ENCODE measurements around the gene MYO1E. TPM values are rescaled to one million over a fixed set of nuclear protein-coding genes. Genes with fewer than 3 reads are reported as not detected.
A peak's percentile ranks its signal among the peaks of the same experiment; 100 is the strongest.
"Not testable (repeated sequence)": the region's sequence is repeated elsewhere in the genome, so short reads cannot be mapped to it uniquely, and the experiment has no call there.

MYO1E gene
- total RNA-seq, 4 donors from 2014 or later = 245 to 380 (median 268) TPM

DNA sequence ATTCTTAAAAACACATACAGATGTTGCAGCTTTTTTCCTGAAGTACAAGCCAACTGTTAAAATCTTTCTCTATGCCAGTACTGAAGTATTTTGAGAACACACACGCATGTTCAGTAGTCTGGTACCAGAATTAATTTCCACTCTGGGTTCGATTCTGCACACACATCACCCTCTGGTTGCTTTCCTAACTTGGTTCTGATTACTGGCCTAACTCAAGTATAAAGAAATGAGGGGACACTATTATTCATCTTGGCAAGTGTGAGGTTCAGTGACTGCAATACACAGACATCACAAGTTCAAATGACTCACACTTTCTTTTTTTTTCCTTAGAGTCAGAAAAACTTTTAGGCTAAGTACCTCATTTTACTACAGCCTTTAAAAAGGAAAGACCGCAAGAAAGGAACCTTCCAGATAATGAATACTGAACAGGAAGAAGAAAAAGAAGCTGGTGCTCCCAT is 203.4 kb downstream of the MYO1E start:
- Histone ChIP-seq H3K36me3 (peaks cover 0 to 84% (median 0%) of the 10 kb centered on the region in 3 donors), H3K9me3 (no peaks in the 10 kb centered on the region), H3K4me1 (peaks cover 0 to 9% (median 0%) of the 10 kb centered on the region in 4 donors), H3K4me3 (no peak overlapping the region), H3K27me3 (no peaks in the 10 kb centered on the region), H3K27ac (peak overlapping the region in 1 of 4 donors; percentile 42)
- DNase-seq = no peak
- TF ChIP-seq, protein P1, sequence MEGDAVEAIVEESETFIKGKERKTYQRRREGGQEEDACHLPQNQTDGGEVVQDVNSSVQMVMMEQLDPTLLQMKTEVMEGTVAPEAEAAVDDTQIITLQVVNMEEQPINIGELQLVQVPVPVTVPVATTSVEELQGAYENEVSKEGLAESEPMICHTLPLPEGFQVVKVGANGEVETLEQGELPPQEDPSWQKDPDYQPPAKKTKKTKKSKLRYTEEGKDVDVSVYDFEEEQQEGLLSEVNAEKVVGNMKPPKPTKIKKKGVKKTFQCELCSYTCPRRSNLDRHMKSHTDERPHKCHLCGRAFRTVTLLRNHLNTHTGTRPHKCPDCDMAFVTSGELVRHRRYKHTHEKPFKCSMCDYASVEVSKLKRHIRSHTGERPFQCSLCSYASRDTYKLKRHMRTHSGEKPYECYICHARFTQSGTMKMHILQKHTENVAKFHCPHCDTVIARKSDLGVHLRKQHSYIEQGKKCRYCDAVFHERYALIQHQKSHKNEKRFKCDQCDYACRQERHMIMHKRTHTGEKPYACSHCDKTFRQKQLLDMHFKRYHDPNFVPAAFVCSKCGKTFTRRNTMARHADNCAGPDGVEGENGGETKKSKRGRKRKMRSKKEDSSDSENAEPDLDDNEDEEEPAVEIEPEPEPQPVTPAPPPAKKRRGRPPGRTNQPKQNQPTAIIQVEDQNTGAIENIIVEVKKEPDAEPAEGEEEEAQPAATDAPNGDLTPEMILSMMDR (IDR thresholded peaks at IDR 0.05) = no peak
- no peak for TF ChIP-seq POLR2A (IDR thresholded peaks at IDR 0.05)

DNA sequence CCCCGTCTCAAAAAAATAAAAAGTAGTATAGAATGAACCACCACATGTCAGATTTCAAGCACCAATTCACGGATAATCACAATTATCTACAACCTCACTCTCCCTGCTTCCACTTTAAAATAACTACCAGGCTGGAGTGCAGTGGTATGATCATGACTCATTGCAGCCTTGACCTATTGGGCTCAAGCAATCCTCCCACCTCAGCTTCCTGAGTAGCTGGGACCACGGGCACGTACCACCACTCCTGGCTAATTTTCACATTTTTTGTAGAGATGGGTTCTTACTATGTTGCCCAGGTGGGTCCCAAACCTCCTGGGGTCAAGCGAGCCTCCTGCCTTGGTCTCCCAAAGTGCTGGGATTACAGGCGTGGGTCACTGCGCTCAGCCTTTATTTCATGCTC is 204.1 kb downstream of the MYO1E start:
- no peaks in the 10 kb centered on the region for H3K9me3 ChIP-seq
- H3K4me1 ChIP-seq = peaks cover 0 to 9% (median 0%) of the 10 kb centered on the region in 4 donors
- no peak overlapping the region for H3K4me3 ChIP-seq
- H3K36me3 ChIP-seq = peaks cover 0 to 83% (median 0%) of the 10 kb centered on the region in 3 donors
- H3K27ac ChIP-seq = no peak overlapping the region
- no peak for DNase-seq
- TF ChIP-seq, protein P1 (IDR thresholded peaks at IDR 0.05) = no peak
- no peak for TF ChIP-seq POLR2A (IDR thresholded peaks at IDR 0.05)
- no peaks in the 10 kb centered on the region for H3K27me3 ChIP-seq

DNA sequence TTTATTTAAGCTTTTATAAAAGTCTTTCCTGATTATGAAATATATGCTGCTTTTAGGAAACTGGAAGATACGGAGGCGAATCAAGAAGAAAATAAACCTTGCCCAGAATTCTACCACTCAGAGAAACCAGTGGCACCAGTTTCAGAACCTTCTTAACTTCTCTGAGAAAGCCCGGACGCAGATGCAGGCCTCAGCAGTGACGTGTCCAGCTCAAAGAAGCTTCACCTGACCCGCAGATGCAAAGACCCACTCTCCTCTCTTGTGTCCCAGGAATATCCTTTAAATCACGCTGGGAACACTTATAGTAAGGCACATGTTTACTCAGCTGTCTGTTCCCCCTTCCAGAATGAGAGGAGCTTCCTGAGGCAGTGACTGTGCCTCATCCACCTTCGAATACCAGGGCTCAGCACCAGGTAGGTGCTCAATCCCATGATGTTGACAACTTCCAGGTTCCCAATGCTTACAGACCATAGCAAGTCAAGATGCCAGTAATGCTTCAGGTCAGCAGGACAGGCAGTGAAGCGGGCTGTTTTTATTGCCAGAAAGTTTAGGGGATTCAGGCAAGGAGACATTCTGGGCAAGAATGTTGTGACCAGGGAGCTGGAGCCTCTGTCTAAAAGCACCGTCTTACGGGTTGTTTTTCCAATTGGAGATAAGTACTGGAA is 205.9 kb downstream of the MYO1E start:
- TF ChIP-seq, protein P1 (IDR thresholded peaks at IDR 0.05) = no peak
- no peak for TF ChIP-seq POLR2A (IDR thresholded peaks at IDR 0.05)
- no peak overlapping the region for H3K27ac ChIP-seq

DNA sequence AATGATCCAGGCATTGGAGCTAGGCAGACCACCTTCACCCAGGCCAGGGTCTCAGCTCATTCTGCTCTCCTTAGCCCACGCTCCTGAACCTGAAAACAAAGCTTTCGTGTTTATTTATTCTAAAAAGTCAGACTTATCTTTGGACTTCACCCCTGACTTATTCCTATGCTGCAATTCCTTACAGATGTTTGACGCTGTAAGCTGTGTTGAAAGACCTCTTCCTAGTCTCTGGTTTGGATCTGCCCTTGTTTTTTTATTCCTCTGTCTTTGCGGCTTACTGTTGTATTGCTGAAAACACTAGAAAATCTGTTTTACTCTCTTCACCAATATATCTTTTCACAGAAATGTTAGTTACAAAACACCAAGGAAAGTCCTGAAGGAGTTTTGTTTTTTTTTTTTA is 206.5 kb downstream of the MYO1E start:
- H3K4me1 ChIP-seq = peaks cover 0 to 9% (median 0%) of the 10 kb centered on the region in 4 donors
- H3K27ac ChIP-seq = no peak overlapping the region
- no peaks in the 10 kb centered on the region for H3K27me3 ChIP-seq
- no peak overlapping the region for H3K4me3 ChIP-seq
- DNase-seq = peak in 1 of 3 donors; percentile 2
- TF ChIP-seq, protein P1 (IDR thresholded peaks at IDR 0.05) = no peak
- TF ChIP-seq POLR2A (IDR thresholded peaks at IDR 0.05) = no peak
- H3K9me3 ChIP-seq = no peaks in the 10 kb centered on the region
- peaks cover 0 to 79% (median 0%) of the 10 kb centered on the region in 3 donors for H3K36me3 ChIP-seq

More for the DNA sequence above, 205.9 kb downstream of the MYO1E start:
- Histone ChIP-seq H3K36me3 (peaks cover 0 to 79% (median 0%) of the 10 kb centered on the region in 3 donors), H3K4me3 (no peak overlapping the region), H3K27me3 (no peaks in the 10 kb centered on the region), H3K4me1 (peaks cover 0 to 9% (median 0%) of the 10 kb centered on the region in 4 donors), H3K9me3 (no peaks in the 10 kb centered on the region)
- peak in 1 of 3 donors; percentile 29 for DNase-seq

DNA sequence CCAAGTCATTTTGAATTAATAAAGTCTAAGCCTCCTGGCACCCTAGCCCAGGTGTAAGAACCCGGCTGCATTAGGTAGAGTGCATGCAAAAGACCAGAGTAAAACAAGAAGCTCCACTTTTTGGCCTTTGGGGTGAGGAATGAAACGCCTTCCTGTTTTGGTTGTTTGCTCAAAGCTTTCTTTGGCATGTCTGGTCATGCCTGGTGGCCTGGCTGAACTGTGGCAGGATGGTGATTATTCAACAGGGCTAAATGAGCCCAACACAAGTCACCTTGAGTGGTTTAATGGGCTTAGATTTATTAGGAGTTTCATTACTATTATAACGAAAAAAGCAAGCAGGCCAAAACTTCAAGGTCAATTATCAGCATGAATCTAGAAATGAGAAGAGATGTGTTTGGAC is 206.9 kb downstream of the MYO1E start:
- H3K36me3 ChIP-seq = peaks cover 0 to 79% (median 0%) of the 10 kb centered on the region in 3 donors
- no peak overlapping the region for H3K4me3 ChIP-seq
- H3K27ac ChIP-seq = no peak overlapping the region
- peak in 1 of 3 donors; percentile 18 for DNase-seq
- H3K4me1 ChIP-seq = peaks cover 0 to 9% (median 0%) of the 10 kb centered on the region in 4 donors
- H3K27me3 ChIP-seq = no peaks in the 10 kb centered on the region
- TF ChIP-seq, protein P1 (IDR thresholded peaks at IDR 0.05) = no peak
- no peak for TF ChIP-seq POLR2A (IDR thresholded peaks at IDR 0.05)
- H3K9me3 ChIP-seq = no peaks in the 10 kb centered on the region

DNA sequence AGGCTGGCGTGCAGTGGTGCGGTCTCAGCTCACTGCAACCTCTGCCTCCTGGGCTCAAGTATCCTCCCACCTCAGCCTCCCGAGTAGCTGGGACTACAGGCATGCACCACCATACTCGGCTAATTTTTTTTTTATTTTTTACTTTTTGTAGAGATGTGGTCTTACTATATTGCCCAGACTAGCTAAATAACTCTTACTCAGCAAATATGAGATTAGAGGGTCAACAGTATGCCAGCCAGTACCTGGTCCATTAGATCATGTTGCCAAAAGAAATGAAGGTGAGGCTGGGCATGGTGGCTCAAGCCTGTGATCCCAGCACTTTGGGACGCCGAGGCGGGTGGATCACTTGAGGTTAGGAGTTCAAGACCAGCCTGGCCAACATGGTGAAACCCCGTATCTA is 210.6 kb downstream of the MYO1E start:
- DNase-seq = peak in 1 of 3 donors; percentile 30
- H3K9me3 ChIP-seq, H3K27ac ChIP-seq, H3K27me3 ChIP-seq, H3K4me3 ChIP-seq, H3K4me1 ChIP-seq: not testable (repeated sequence)
- H3K36me3 ChIP-seq = peaks cover 0 to 92% (median 0%) of the 10 kb centered on the region in 3 donors
